HuH-7 (cell line): ENCODE measurements around the gene STAP2.

Experiments
- DNase-seq: peaks from one replicate; pipeline ENCODE4 v3.0.0; 2011; ENCODE audit warnings: low spot score

STAP2 gene

DNA sequence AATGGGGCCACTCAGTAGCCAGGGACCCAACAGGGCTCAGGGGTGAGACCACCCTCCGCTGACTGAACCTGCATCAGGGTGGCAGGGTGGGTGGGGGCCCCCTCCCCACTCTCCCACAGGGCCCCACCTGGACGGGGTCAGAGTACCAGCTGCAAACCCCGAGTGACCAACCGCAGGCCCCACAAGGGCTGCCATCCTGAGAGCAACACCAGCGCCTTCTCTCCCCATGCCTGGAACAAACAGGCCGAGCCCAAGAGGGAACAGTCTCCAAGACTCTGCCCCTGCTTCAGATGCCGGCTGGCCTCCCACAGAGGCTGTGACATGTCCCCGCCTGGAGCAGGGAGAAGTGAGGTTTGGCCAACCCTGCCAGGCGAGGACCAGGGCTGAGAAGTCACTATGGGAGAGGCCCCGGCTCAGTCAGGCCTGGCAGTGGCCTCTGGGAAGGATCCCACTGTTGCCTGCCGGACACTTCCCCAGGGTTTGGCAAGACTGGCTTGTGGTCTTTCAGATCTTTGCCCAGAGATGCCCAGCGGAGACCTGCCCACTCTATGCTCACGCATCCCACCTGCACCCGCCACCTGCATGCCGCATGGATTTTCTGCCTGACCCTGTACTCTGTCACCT is 31.9 kb upstream of the STAP2 start:
- DNase-seq: no peak

DNA sequence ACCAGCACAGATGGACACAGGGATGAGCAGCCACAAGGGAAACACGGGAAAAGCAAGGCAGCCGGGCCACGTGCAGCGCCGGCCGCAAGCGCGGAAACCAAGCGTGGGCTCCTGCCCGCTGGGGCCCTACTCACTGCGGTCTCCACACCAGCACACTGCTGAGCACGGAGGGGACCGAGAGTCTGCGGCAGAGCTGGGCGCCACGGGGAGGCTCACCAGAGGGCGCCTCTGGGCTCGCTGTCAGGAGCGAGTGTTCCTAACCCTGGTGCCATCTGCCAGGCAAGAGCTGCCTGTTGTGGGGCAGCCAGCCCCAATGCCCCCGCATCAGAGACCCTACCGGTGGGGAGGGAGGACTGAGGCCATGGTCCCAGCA is 31.2 kb upstream of the STAP2 start:
- no peak for DNase-seq

DNA sequence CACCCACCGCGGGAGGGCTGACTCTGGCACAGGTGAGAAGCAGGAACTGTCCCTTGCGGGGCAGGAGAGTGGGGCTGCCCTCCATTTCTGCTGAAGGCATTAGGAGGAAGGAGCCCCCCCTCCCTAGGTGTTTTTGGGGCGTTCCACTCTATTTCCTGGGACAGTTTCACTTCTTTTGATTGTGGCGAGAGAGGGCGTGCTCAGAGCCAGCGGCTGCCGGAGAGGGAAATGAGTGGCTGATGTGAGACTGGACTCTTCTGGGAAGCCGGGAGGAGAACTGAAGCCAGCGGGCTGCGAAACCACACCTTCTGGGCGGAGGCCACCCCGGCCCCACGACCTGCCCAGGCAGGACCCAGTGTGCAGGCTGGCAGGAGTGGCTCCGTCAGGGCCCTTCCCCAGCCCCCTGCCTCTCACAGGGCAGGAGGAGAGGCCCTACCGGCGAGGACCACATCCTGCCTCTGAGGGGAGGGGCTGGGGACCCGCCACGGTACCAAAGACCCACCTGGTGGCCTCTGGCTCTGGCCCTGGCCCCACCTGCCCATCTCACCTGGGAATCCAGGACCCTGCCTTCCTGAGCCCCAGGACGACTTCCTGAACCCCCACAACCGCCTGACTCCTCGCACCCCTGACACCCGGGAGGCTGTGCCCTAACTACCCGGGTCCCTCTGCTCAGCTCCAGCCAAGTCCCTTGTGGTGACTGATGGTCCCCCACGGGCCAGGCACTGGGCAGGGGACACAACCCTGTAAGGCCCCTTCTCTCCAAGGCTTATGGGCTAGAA is 30.7 kb upstream of the STAP2 start:
- no peak for DNase-seq

DNA sequence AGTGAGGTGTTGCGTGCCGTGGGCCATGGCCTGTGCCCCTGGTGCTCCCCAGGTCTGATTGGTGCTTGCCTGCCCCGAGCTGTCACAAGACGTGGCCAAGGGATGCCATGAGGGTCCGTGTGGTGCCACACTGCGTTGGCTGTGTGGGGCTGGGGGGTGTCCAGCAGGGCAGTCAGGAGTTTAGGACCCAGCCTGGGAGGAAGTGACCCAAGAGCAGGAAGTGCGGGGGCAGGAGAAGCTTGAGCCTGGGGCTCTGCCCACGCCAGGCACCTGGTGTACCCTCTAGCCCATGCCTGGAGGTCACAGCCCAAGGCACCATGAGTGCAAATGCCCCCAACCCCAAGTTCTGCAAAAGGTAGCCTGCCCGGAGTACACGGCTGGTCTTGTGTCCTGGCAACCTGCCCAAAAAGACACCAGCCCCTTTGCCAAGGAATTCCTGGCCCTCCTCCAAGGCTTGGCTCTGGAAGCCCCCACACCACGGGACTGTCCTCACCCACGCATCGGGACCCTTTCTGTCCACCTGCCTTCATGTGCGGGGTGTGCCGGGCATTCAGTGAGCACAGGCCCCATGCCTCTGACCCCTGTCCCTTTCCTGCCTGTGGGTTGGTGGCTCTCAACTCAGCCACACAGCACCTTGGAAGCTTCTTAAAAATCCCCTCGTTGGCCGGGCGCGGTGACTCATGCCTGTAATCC is 29.6 kb upstream of the STAP2 start:
- no peak for DNase-seq

DNA sequence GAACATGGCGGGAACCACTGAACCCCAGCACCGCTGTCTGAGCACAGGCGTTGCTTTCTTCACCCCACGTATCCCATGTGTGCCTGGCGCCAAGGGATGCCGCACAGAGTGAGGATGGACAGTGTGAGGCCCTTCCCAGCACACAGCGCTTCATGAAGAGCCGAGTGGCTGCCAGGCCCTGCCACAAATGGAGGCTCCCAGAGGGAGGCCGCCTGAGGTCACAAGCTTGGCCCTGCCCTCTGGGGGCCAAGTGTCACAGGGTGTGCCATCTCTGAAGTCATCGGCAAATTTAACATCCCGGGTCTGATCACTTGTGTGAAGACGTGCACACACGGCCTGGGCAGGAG is 29.1 kb upstream of the STAP2 start:
- DNase-seq: no peak

DNA sequence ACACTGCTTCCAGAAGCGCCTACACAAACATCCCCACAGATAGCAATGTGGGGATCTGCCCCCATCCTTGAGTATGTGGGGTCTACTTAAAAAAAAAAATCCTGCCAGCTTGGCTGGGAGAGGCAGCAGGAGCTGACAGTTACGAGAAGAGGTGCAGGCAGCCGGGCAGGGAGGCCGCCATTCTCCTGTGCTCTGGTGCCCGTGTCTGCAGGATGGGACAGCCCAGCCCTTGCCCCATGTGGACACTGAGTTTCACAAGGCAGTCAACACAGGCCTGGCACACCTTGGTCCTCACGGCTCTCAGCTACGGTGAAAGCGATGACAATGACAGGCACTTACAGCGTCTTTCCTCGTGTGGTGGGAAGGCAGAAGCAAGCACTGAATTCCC is 28.7 kb upstream of the STAP2 start:
- DNase-seq: no peak

DNA sequence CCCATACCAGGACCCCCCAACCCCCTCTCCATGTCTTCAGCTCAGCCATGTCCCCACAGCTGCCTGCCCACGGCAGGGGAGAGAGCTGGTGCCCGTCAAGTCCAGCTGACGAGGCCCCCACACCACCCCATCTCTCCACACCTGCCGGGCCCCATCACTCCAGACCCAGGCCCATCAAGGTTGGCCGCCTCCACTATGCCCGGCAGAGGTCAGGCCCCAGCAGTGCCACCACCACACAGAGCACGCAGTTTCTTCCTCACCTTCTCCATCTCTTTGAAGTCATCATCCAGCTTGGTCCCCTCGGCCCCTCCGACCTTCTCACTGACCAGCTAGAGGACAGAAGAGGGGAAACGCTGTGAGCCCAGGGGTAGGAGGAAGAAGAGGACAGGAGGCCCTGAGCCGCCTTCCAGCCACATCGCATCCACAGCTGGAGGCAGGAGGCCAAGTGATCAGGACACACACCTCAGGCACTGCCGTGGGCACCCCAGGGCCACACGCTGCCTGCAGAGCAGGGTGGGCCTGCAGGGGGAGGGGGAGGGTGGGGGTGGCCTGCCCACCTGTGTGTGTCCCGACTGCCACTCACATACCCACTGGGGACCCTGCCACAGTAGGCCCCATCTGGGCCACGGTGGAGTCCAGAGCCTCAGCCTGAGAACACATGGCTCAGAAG is 28.2 kb upstream of the STAP2 start:
- no peak for DNase-seq

DNA sequence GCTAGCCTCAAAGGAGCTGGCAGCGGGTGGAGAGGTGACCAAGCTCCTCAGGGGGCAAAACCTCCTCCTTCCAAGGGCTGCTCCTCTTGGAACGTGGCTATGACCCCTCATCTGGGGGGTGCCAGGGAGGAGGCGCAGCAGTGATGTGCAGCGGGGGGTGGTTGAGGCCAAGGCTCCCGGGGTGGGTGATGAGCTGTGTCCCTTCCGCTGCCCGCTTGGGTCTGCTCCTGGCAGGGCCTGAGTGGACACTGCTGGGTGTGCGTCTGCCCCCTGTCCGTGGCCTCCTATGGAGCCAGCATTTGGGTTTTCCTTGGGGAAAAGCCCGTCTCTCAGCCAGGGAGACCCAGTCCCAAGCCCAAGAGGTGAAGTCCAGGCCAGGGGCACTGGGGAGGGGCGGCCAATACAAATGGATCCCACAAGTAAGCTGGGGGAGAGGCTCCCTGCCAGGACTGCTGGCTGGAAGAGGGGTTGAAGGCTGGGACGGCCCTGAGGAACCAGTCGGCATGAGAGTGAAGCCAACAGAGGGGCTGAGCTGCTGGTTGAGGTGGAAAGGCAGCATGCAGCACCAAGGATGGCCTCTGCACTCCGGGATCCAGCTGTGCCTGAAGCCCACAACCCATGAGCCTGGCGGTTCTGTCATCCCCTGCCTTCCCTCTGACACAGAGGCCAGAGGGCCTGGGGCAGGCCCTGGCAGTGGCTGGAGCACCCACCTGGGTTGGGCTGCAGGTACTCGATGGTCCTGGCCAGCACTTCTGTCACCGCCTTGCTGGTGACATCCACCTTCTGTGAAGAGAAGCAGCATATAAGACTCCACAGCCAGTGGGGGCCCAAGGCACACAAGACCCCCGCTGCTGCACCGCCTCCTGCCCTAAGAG is 27.4 kb upstream of the STAP2 start:
- no peak for DNase-seq

DNA sequence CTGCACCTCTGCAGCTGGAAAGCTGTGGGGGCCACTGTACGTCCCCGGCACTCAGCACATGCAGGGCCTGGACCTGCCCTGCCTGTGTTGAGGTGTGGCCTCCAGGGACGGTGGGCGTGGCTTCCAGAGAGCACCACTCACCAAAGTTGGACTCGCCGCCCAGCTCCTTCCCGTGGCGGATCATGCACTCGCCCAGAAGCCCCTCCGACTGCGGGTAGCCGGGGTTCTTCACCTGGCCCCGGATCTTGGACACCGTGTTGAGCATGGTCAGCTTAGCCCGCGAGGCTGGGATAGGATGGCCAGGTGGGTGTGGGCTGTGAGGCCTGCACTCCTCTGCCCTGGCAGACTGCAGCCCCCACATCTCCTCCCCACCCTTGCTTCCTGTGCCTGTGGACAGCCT is 26.7 kb upstream of the STAP2 start:
- DNase-seq: no peak

DNA sequence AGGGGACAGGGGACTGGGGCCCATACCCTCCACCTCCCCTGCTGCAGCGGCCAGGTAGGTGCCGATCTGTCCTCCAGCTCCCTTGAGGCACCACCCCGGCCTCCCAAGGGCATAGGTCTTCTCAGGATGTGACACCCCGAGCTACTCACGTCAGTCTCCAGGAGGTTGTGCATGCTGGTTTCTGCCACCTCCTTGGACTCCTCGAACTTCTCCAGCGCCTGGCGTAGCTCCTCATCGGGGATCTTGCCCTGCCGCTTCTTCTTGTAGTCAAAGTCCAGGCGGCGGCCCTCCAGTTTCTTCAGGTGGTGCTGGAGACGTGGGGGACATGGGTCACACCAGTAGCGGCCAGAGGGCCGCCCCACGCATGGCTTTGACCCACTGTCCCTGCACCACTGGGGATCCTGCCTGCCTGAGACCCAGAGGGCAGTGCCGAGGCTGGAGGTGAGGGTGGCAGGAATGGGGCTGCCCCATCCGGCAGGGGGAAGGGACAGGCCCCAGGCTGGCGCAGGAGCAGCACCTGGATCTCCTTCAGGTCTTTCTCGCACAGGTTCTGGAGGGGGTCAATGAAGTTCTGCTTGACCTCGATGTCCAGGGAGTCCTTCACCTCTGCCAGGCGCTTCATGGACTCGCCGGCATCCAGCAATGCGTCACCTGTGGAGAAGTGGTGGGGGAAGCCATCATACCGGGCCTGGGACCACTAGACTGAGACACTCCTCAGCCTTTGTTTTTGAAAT is 25.1 kb upstream of the STAP2 start:
- DNase-seq: no peak

DNA sequence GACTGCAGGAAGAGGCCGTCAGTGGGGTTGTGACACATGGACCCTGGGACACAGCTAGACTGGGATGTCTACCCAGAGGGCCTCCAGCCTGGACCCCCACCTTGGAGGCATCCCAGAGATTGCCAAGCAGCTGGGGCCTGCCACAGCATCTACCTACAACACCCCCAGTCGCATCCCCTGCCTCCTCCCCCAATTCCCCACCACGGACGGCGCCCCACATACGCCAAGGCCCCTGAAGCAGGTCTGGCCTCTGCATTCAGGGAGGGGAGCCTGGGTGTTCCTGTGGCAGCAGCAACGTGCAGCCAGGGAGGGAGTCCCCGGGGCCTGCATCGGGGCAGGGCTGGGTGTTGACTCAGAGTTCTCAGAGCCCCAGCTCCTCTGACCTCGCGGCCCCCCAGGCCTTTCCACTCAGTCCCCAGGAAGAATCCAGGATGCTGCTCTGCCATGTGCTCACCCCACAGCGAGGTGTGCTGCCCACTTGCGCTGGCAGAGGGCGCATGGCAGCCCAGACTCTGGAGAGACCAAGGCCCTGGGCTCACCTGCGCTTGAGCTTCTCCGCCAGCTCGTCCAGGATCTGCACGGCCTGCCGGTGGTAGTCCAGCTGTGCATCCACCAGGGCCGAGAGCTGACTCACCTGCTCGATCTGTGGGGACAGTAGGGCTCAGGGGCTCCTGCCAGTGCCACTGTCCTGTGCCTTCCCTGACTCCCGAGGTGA is 24.4 kb upstream of the STAP2 start:
- DNase-seq: no peak

DNA sequence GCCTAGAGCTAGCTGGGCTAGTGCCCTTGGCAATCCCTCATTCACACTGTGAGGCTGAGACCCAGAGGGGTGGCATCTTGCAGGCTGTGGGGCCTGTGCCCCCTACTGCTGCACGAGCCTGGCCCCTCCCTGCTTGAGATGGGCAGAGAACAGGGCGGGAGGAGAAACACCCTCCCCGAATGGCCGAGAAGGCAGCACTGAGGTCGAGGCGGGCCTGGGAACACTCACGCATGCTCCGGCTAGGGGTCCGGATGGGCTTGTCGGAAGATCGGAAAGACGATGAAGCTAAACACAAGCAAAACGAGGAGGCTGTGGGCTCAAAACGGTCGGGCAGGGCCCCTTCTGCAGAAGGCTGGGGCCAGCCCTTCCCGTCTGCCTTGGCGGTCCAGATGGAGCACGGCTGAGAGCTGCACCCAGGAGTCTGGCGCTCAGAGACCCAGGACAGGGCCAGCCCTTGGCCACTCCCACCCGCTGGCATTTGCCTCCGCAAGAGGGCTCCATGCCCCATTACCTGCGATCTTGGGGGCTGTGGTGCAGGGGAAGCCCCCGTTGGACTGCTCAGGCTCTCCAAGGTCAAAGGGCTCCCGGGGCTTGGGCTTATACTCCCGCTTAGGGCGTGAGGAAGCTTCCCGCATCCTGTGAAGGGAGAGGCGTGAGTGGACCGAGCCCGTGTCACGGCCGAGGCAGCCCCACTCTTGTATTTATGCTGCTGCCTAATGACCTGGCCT is 23.6 kb upstream of the STAP2 start:
- DNase-seq: no peak

DNA sequence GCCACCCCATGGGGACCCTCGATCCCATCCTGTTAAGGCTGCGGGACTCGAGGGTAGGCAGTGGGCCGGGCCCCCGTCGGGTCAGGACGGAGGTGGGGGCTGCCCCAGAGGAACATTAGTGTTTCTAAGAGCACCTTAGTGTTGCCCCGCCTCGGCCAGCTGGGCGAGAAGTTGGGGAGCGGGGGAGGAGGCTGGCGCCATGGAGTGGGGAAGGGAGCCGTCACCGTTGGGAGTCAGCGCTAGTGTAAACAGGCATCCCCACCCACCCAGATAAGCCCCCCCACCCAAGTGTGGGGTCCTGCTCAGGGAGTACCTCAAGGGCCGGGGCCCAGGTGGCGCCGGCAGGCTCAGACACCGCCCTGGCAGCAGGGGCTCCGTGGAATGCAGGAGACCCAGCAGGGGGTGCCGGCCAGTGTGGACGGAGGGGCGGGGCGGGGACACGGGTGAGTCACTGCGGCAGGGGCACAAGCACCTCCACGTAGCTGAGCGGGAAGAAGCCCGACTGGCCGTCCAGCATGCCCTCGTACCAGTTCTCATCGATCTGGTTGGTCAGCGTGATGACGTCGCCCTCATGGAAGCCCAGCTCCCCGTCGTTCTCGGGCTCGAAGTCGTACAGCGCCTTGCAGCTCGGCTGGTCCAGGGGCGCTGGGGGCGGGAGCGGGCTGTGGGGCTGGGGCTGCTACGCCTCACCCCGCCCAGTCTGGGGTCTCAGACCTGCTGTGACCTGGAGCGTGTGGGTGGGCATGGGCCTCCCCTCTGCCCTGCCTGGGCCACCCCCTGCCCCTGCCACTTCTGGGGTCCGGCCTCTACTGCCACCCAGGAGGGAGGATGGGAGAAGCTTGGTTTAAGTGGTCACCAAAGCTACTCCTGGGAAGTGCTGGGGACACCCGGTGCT is 22.8 kb upstream of the STAP2 start:
- no peak for DNase-seq

DNA sequence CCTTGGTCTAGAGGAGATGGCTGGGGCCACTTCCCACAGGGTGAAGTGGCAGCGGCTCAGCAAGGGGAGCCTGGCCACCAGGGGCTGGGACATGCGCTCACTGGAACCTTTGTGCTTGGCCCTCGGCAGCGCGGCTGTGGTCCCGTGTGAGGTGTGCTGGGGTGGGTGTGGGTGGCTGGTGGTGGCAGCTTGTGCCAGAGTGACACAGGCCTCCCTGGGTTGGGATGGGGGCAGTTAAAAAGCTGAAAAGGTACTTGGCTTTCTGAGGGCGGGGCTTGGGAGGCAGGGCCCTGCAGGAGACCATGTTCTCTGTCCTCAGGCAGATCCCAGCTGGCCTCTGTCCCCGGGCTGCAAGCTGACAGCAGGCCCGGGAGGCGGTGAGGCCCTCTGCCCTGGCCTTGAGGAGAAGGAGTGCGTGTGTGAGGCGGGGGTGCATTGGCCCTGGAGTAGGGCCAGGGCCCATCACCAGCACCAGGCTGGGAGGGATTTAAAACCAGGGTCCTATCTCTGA is 22.1 kb upstream of the STAP2 start:
- no peak for DNase-seq

DNA sequence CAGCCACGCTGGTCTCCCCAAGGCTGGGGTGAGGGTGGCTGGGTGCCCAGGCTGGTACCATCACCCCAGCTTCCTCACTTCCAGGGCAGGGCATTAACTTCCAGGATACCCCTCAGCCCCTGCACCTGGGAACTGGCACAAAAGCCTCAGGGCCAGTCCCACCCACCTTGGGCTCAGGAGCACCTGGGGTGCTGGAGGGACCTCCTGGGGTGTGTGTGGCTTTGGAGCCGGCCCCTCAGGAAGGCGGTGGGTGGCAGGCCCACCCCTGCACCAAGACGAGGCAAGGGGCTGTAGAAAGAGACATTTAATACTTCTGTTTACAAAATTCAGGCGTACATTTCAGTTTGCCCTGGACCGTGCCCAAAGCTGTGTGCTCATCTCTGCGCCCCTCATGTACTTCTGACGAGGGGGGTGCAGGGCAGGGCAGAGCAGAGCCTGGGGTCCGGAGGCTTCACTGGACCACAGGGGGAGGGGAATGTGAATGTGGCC is 21.5 kb upstream of the STAP2 start:
- DNase-seq: no peak

DNA sequence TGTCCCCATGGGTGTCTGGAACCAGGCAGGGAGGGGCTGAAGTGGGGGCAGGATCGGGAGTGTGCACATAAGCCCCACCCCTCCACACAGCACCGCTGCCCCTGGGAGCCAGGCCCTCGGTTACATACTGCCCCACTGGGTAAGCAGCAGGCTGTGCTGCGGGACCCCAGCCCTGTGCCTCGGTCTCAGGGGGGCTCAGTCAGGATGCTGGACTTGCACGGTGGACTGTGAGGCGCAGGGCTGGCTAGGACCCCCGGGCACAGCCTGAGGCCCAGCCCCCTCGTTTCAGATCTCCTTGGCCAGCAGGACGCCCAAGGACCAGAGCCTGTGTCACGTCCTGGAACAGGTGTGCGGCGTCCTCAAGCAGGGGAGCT is 21.0 kb upstream of the STAP2 start:
- no peak for DNase-seq

DNA sequence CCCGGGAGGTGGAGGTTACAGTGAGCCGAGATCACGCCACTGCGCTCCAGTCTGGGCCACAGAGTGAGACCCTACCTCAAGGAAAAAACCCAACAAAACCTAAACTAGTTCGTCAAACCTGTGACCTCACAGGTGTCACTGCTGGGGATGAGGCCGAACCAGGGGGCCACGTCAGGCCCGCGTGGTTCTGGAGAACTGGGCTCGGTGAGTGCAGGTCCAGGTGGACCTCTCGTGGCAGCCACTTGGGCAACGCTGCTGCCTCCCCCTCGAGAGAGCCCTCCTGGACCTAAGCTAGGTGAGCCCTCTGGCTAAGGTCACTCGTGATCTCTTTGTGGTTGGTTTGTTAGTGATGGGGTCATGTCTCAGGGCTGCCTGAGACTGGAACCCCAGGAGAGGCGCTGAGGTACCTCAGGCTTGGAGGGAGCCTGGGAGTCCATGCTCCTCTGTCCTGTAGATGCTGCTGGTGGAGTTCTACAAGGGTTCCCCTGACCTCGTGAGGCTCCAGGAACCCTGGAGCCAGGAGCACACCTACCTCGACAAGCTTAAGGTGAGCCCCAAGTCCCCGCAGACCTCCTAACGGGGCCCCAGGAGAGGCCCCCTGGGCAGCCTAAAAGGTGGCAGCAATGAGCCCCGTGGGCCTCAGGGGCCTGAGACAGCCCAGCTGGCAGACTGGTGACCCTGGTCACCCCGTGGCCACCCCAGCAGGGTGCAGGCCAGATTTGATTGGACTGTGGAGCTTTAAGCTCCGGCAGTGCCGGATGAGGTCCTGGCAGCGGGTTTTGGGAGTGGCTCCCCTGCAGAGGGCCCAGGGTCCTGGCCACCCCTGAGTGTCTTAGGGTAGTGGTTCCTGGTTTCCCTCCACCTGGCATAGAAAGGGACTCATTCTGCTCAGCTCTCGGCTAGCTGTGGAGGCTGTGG is 20.3 kb upstream of the STAP2 start:
- no peak for DNase-seq

DNA sequence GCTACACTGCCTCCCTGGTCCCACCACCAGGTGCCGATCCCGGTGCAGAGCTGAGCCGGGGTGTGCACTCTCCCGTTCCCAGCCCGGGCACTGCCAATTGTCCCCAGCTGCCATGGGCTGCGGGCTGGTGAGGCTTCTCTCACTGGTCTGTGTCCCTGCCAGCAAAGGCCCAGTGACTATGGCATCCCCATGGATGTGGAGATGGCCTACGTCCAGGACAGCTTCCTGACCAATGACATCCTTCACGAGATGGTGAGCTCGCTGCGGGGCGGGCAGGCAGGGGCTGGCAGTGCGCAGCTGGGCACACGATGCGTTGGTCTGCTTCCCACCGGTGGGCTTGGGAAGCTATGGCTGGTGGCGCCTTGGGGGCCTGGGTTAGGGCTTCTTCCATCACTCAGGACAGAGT is 19.3 kb upstream of the STAP2 start:
- DNase-seq: no peak
